Heart right ventricle (tissue), 16 donors: ENCODE results near the gene BCAR3. TPM values are rescaled to one million over a fixed set of nuclear protein-coding genes. Genes with fewer than 3 reads are reported as not detected.

Source experiments
- ATAC-seq, 8 donors: fragments of 200-7000 bp; cut with Tn5 transposase; one replicate each; pipeline ENCODE4 v1.9.1; 2020; ENCODE audit warnings: mild to moderate bottlenecking in 8 of 8, moderate library complexity in 8 of 8, moderate number of reproducible peaks in 1 of 8
- DNase-seq, 2 donors: peaks; one replicate each; pipeline ENCODE4 v3.0.0-alpha.2; 2020
- H3K27ac ChIP-seq, 10 donors: fragments of 200-600 bp; sonication (generic) in 2 of 10; one replicate each; pipeline versions ENCODE4 v1.5.0 to v1.8.0; 2020 to 2022; ENCODE audit warnings: mild to moderate bottlenecking in 3 of 10
- H3K27me3 ChIP-seq, 7 donors: fragments of 200-600 bp; one replicate each; pipeline ENCODE4 v1.8.0; 2021 to 2022; ENCODE audit warnings: mild to moderate bottlenecking in 2 of 7
- H3K36me3 ChIP-seq, 9 donors: fragments of 200-600 bp; sonication (generic) in 1 of 9; one replicate each; pipeline versions ENCODE4 v1.5.0 to v1.8.0; 2020 to 2022; ENCODE audit warnings: mild to moderate bottlenecking in 2 of 9
- H3K4me1 ChIP-seq, 9 donors: fragments of 200-600 bp; sonication (generic) in 1 of 9; one replicate each; pipeline versions ENCODE4 v1.5.0 to v1.8.0; 2020 to 2022; ENCODE audit warnings: mild to moderate bottlenecking in 4 of 9
- H3K4me3 ChIP-seq, 10 donors: fragments of 200-600 bp; sonication (generic) in 2 of 10; one replicate each; pipeline versions ENCODE4 v1.5.0 to v1.8.0; 2020 to 2022; ENCODE audit warnings: mild to moderate bottlenecking in 7 of 10, moderate library complexity in 2 of 10
- H3K9me3 ChIP-seq, 11 donors: fragments of 200-600 bp in 10 of 11; sonication (generic) in 2 of 11; one replicate each; pipeline versions ENCODE4 v1.5.0 to v1.8.0; 2013 to 2022; ENCODE audit warnings: mild to moderate bottlenecking in 2 of 11, control low read depth in 1 of 11, moderate library complexity in 1 of 11
- WGBS, 2 donors: extraction: QIAGEN DNeasy Blood & Tissue Kit; methylation state at CpG; one replicate each; pipeline ENCODE4 v1.1.7; 2013; ENCODE audit warnings: inconsistent platforms in 1 of 2; 5-methylcytosine and 5-hydroxymethylcytosine counted together
- intact Hi-C, 10 donors: fragments of 100-400 bp; cut with DNase I; formaldehyde crosslinking; loops; one replicate each; pipeline versions ENCODE4 v1.11.1 to v1.14.2; 2022
- polyA plus RNA-seq, 2 donors: library from polyadenylated mRNA; stranded (reverse); fragments of 200-250 nt; gene quantifications; one replicate each; pipeline ENCODE4 v1.2.3, GENCODE V29; 2013
- total RNA-seq, 10 donors: library from RNA; stranded (reverse); fragmentation: NEBNext Ultra II Directional in 3 of 10; extraction: Animal tissue kit (Norgen Biotek cat#: 25700) in 3 of 10; gene quantifications; one replicate each; pipeline versions ENCODE4 v1.2.1 to v1.2.4, GENCODE V29; 2021 to 2023
- TF ChIP-seq, protein P1 (sequence below), 9 donors: fragments of 200-600 bp; sonication (generic) in 2 of 9; IDR thresholded peaks; one replicate each; pipeline versions ENCODE4 v1.5.0 to v1.8.0; 2021 to 2022; ENCODE audit warnings: antibody characterized with exemption in 9 of 9, mild to moderate bottlenecking in 5 of 9, moderate library complexity in 1 of 9
- donor health status: Arrhythmogenic right ventricular cardiomyopathy.
- donor health status: ischemic (EF 13 %, LVEDD 7.1; RV severe dilation, severe dysfunction).
- donor health status: healthy with polysubstance abuse.
- donor health status: DM: no; HTN: yes; CAD: no.
- donor health status: DM: no; HTN: no; CAD: no.
- donor health status: ischemic (EF 25% LVEDD 6.9; RV normal size, moderate dysfunction).
- donor health status: ischemic (EF 25% LVEDD 5.7; RV mildly dilated, moderate dysfunction).
- donor health status: healthy.
- donor health status: DM: yes; HTN: yes; CAD: no.
- donor health status: Ischemic cardiomyopathy.
- donor health status: ischemic (EF 35%, LVEDD 5.7; RV mildly dilated, moderate dysfunction).
- donor health status: nonischemic (EF 11% LVEDD 7.7; RV severe dilation, severe dysfunction).
- donor health status: DM: yes; HTN: yes; CAD: no.
- donor health status: PGD.
- donor health status: ischemic (EF 29% LVEDD 5.4; RV normal size, mild dysfunction).
- donor health status: nonischemic (EF 23%, LVEDD 6.1; RV moderate dilation, normal function).

The BCAR3 gene
- total and polyA plus RNA-seq, 12 donors: 6.6 to 36.0 (median 15.9) TPM

DNA sequence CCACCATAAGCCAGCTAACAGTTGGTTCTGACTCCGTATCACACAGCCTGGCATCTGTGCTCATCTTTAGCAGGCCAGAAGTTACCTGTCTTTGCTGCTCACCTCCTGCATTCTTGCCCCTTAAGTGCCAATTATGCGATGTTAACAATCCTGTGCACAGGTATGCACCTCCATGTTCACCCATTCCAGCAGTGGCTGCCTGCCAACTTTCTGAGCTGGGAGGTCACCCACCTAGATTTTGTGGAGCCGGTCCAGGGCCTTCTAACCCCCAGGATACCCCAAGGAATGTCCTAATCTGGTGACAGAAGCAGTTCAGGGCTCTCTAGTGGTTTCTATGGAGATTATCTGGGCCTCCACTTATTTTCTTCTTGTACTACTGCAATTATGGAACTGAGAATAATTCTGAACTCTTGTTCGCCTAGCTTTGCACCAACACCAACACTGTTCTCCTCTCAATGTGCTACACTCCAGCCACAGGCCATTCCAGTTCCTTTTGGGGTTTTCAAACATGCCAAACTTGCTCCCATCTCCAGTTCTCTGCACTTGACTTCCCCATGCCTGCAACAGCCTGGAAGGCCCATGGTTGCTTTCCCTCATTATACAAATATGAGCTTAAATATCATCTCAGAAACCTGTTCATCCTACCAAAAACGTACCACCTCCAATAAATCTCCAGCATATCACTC, 9.0 kb downstream of the BCAR3 start:
- intact Hi-C loops: loop anchor here in 1 of 10 donors (10.0 kb wide), 1 partner anchor 108 kb away; no protein-coding TSS in a partner anchor
- ATAC-seq: no peak
- H3K4me3 ChIP-seq: peak overlapping the region in 1 of 10 donors; percentile 3
- DNase-seq: no peak
- no peaks in the 10 kb centered on the region for H3K9me3 ChIP-seq
- TF ChIP-seq, protein P1, sequence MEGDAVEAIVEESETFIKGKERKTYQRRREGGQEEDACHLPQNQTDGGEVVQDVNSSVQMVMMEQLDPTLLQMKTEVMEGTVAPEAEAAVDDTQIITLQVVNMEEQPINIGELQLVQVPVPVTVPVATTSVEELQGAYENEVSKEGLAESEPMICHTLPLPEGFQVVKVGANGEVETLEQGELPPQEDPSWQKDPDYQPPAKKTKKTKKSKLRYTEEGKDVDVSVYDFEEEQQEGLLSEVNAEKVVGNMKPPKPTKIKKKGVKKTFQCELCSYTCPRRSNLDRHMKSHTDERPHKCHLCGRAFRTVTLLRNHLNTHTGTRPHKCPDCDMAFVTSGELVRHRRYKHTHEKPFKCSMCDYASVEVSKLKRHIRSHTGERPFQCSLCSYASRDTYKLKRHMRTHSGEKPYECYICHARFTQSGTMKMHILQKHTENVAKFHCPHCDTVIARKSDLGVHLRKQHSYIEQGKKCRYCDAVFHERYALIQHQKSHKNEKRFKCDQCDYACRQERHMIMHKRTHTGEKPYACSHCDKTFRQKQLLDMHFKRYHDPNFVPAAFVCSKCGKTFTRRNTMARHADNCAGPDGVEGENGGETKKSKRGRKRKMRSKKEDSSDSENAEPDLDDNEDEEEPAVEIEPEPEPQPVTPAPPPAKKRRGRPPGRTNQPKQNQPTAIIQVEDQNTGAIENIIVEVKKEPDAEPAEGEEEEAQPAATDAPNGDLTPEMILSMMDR (IDR thresholded peaks at IDR 0.05): no peak
- H3K27me3 ChIP-seq: no peaks in the 10 kb centered on the region
- peak overlapping the region; percentile 21 to 78 (median 54) for H3K27ac ChIP-seq
- H3K36me3 ChIP-seq: peaks cover 0 to 26% (median 0%) of the 10 kb centered on the region in 9 donors
- WGBS, 2 donors: 54 to 60% methylated on average over 5 of the region's 5 CpGs
- peaks cover 39 to 100% (median 92%) of the 10 kb centered on the region in 9 donors for H3K4me1 ChIP-seq

- Histone ChIP-seq H3K4me3 (peak overlapping the region in 1 of 10 donors; percentile 3), H3K36me3 (peaks cover 0 to 30% (median 0%) of the 10 kb centered on the region in 9 donors), H3K9me3 (no peaks in the 10 kb centered on the region), H3K4me1 (peaks cover 39 to 100% (median 93%) of the 10 kb centered on the region in 9 donors), H3K27me3 (no peaks in the 10 kb centered on the region), H3K27ac (peak overlapping the region in 9 of 10 donors; percentile 21 to 78 (median 55))
- ATAC-seq (peak; percentile 44 to 80 (median 66)), DNase-seq (peak; percentile 61 to 88)
- intact Hi-C loops: loop anchor here in 1 of 10 donors (10.0 kb wide), 1 partner anchor 107 kb away; no protein-coding TSS in a partner anchor
- 26 to 50% methylated on average over 1 of the region's 1 CpG for WGBS, 2 donors
- TF ChIP-seq, protein P1 (IDR thresholded peaks at IDR 0.05): no peak
Observed at GRCh38 chr1:93672069-93672468, 9.6 kb downstream of the BCAR3 start.

DNA sequence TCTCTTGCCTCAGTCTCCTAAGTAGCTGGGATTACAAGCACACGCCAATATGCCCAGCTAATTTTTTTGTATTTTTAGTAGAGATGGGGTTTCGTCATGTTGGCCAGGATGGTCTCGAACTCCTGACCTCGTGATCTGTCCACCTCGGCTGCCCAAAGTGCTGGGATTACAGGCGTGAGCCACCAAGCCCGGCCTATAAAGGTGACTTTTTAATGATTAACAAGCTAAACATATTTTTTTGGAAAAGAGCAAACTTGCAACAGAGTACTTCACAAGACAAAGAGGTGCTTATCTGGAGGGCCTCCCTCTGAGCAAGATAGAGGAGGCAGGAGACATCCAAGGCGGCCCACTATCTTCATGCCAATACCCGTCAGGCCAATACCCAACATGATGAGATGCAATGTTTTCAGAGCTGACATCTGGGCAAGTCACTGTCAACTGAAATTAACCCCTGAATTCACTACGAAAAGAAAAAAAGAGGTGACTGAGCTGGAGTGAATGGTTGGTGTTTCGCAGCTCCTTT, 10.5 kb downstream of the BCAR3 start:
- TF ChIP-seq, protein P1 (IDR thresholded peaks at IDR 0.05): no peak
- WGBS, 2 donors: 92 to 94% methylated on average over 11 of the region's 11 CpGs
- Histone ChIP-seq H3K4me3 (no peak overlapping the region), H3K9me3 (no peaks in the 10 kb centered on the region), H3K4me1 (peaks cover 36 to 100% (median 93%) of the 10 kb centered on the region in 9 donors), H3K36me3 (peaks cover 0 to 33% (median 0%) of the 10 kb centered on the region in 9 donors), H3K27ac (peak overlapping the region in 8 of 10 donors; percentile 31 to 78 (median 66)), H3K27me3 (no peaks in the 10 kb centered on the region)
- DNase-seq (no peak), ATAC-seq (no peak)
- intact Hi-C loops: loop anchor here in 1 of 10 donors (10.0 kb wide), 1 partner anchor 106 kb away; no protein-coding TSS in a partner anchor

- Histone ChIP-seq H3K27me3 (no peaks in the 10 kb centered on the region), H3K9me3 (no peaks in the 10 kb centered on the region), H3K36me3 (peaks cover 0 to 34% (median 0%) of the 10 kb centered on the region in 9 donors), H3K4me1 (peaks cover 26 to 100% (median 93%) of the 10 kb centered on the region in 9 donors), H3K4me3 (no peak overlapping the region), H3K27ac (peak overlapping the region in 9 of 10 donors; percentile 31 to 78 (median 57))
- DNase-seq (peak in 1 of 2 donors; percentile 71), ATAC-seq (peak; percentile 54 to 81 (median 78))
- WGBS, 2 donors: 34 to 47% methylated on average over 1 of the region's 1 CpG
- TF ChIP-seq, protein P1 (IDR thresholded peaks at IDR 0.05): no peak
- intact Hi-C loops: loop anchor here in 1 of 10 donors (10.0 kb wide), 1 partner anchor 105 kb away; no protein-coding TSS in a partner anchor
Observed at GRCh38 chr1:93670141-93670540, 11.5 kb downstream of the BCAR3 start.
